PC-3 (cell line): ENCODE results near the gene CCDC87.

ENCODE experiments used
- CTCF ChIP-seq: fragments of 300-600 bp; sonication (generic); conservative IDR thresholded peaks from 2 replicates; pipeline ENCODE4 v1.5.1; 2017; ENCODE audit warnings: antibody characterized with exemption, low read depth, mild to moderate bottlenecking, low read length
- EZH2phosphoT487 ChIP-seq: fragments of 300-600 bp; sonication (generic); IDR thresholded peaks from 2 replicates; pipeline ENCODE4 v1.6.1; 2018; ENCODE audit warnings: mild to moderate bottlenecking, antibody characterized with exemption, low read length, borderline replicate concordance

DNA sequence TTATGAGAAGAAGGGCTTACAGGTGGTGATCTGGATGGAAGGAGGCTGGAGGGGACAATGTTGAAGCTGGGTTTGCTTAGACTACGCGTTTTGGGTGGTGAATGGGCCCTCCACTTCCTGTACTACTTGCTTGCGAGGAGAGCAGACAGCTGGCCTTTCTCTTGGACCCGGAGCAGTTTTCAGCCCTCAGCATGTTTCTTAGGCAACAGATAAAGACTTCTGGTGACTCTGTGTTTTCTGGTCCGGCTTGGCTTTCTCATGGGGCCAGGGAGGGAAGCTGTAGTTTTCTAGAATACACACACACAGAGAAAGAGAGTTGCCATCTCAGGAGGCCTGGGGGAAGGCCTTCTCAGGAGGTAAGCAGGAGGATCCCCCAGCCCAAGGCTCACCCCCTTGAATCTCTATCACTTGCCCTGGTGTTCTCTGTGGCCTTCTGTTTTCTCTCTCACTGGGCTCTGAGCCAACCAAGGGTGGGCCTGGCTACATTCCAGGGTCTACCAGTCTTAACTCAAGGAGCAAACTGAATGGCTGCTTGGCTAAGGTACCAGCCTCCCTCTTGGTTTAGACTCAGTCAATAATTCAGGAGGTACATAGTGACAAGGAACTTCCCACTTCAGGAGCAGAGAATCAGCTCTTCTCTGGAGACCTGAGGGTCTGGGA lies 2.5 kb upstream of the CCDC87 start:
- no peak for TF ChIP-seq CTCF
- no peak for TF ChIP-seq EZH2phosphoT487
